Stimulated activated CD4-positive, alpha-beta T cell treated with anti-CD3 and anti-CD28 coated beads, Interleukin-2, amount 100 ng/mL, for 24 hours (primary cell): ENCODE measurements around the gene NOXO1.
A peak's percentile ranks its signal among the peaks of the same experiment; 100 is the strongest.
"Not testable (repeated sequence)": the region's sequence is repeated elsewhere in the genome, so short reads cannot be mapped to it uniquely, and the experiment has no call there.

Source experiments
- DNase-seq, 2 donors: peaks; one replicate each; pipeline ENCODE4 v3.0.0-alpha.2; 2020

NOXO1 gene

DNA sequence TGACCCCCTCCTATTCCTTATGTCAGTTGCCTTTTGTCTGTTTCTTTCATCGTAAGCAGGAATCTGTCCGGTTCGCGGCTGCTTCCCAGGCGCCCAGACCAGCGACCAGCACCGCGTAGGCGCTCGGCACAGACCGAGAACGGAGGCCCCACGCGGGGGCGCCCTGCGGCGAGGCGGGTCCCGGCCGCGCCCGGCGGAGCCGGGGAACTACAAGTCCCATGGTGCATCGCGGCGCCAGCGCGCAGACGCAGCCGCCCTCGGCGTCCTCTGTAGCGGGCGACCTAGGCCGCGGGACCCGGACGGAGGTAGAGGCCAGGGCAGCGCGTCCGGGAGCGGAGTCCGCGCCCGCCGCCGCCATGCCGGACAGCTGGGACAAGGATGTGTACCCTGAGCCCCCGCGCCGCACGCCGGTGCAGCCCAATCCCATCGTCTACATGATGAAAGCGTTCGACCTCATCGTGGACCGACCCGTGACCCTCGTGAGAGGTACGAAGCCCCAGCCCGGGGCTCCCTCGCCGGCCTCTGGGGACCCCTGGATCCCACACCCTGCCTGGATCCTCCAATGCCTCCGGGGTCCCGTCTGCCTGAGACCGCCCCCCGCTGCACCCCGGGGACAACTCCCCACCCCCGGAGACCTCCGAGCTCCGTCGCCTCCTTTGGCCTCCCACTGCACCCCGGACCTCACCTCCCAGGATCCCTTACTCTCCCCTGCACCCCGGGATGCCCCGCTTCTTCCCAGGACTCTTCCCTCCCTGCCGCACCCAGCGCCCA is 21.8 kb downstream of the NOXO1 start, which contains the start of gene NDUFB10:
TSS of gene NDUFB10 (plus strand) at position 270 of the 771 bp plus-strand sequence. CDS start at position 357, 87 bp downstream.
- DNase-seq: peak; percentile 93 to 97

DNA sequence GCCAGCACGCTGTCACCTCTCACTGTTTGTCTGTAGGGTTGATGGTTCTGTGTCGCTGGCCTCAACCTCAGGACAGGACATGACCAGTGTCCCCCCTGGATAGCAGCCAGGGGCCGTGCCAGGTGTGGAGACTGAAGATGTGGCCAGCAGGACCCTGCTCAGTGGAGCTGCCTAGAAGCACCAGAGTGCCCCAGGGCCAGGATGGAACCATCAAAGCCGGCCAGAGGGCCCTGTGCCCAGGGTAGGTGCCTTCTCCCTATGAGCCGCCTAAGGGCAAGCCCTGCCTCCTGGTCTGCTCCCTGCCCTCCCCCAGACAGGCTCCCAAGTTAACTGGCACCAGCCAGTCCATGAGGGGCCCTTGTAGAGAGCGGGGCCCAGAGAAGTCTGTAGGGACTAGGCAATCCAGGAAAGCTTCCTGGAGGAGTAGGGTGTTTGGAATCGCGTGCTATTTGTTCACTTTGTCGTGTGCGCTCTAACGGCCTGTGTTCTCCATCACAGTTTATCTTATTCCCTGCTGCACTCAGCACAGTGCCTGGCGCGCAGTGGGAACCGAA is 22.5 kb downstream of the NOXO1 start:
- no peak for DNase-seq

DNA sequence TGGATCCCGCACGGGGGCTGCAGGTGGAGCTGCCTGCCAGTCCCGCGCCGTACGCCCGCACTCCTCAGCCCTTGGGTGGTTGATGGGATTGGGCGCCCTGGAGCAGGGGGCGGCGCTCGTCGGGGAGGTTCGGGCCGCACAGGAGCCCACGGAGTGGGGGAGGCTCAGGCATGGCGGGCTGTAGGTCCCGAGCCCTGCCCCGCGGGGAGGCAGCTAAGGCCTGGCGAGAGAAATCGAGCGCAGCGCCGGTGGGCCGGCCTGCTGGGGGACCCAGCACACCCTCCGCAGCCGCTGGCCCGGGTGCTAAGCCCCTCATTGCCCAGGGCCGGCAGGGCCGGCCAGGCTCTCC is 23.2 kb downstream of the NOXO1 start:
- DNase-seq: not testable (repeated sequence)

DNA sequence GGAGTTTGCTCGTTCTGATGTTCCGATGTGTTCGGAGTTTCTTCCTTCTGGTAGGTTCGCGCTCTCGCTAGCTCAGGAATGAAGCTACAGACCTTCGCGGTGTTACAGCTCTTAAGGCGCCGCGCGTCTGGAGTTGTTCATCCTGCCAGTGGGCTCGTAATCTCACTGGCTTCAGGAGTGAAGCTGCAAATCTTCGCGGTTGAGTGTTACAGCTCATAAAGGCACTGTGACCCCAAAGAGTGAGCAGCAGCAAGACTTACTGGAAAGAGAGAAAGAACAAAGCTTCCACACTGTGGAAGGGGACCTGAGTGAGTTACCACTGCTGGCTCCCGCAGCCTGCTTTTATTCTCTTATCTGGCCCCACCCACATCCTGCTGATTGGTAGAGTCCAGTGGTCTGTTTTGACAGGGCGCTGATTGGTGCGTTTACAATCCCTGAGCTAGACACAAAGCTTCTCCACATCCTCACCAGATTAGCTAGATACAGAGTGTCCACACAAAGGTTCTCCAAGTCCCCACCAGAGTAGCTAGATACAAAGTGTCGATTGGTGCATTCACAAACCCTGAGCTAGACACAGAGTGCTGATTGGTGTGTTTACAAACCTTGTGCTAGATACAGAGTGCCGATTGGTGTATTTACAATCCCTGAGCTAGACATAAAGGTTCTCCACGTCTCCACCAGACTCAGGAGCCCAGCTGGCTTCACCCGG is 23.7 kb downstream of the NOXO1 start:
- not testable (repeated sequence) for DNase-seq

DNA sequence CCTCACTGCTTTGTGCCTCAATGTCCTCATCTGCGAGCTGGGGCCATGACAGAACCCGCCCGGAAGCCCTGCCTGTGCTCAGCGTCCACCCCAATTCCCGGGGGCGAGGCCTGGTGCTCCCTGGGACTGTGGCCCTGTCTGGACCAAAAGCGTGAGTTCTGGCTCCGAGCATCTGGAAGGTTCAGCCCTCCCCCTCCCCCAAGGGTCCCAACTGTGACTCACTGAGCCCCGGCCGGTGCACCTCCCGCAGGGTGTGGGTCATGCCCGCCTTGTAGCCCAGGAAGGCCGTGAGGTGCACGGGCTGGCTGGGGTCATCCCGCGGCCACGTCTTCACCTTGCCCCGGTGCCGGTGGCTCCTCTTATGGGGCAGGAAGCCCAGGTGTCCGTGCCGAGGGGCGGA is 27.5 kb downstream of the NOXO1 start:
- no peak for DNase-seq

DNA sequence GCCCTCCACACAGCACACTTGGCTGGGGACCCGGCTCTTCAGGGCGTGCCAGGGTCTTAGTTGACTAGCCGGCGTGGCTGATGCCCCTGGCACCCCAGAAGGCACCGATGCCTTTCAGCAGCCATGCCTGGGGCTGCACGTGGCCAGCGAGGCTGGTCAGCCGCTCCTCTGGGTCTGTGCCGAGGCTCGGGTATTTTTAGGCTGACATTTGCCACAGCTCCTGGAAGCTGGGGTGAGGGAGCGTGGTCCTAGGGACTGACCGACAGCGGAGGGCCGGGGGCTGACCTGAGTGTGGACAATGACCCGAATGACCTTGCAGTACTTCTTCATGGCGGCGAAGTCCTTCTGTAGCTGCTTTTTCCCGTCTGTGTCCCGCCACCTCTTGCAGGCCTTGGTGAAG is 30.7 kb downstream of the NOXO1 start:
- DNase-seq: no peak

DNA sequence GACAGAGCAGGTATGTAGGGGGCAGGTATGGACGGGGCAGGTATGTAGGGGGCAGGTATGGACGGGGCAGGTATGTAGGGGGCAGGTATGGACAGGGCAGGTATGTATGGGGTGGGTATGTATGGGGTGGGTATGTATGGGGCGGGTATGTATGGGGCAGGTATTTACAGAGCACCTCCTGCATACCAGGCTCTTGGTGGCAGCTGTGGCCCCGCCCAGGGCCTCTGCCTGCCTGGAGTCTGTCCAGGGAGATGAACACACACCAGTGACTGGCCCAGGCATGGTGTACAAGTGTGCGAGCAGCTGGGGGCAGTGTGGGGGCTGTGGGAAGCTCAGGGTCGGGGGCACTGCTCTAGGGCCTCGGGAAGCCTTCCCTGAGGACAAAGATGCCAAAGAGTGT is 31.2 kb downstream of the NOXO1 start:
- no peak for DNase-seq

DNA sequence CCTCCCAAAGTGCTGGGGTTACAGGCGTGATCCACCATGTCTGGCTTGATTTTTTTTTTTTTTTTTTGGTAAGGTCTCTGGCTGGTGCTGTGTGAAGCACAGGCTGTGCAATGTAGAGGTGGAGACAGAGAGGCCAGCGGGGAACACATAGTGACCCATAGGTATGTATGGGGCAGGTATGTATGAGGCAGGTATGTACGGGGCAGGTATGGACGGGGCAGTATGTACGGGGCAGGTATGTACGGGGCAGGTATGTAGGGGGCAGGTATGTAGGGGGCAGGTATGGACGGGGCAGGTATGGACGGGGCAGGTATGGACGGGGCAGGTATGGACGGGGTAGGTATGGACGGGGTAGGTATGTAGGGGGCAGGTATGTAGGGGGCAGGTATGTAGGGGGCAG is 31.8 kb downstream of the NOXO1 start:
- DNase-seq: no peak

DNA sequence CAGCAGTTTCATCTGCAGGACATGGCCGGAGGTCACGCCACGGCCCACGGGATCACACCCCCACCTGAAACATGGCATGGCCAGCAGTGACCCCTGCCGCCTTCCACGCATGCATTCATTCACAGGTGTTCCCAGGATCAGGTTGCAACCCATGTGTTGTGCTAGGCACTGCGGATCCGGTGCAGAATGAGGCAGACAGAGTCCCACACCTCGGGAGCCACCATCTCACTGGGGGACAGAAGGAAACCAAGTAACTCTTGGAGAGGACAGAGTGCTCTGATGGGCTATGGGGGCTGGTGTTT is 33.9 kb downstream of the NOXO1 start:
- no peak for DNase-seq

DNA sequence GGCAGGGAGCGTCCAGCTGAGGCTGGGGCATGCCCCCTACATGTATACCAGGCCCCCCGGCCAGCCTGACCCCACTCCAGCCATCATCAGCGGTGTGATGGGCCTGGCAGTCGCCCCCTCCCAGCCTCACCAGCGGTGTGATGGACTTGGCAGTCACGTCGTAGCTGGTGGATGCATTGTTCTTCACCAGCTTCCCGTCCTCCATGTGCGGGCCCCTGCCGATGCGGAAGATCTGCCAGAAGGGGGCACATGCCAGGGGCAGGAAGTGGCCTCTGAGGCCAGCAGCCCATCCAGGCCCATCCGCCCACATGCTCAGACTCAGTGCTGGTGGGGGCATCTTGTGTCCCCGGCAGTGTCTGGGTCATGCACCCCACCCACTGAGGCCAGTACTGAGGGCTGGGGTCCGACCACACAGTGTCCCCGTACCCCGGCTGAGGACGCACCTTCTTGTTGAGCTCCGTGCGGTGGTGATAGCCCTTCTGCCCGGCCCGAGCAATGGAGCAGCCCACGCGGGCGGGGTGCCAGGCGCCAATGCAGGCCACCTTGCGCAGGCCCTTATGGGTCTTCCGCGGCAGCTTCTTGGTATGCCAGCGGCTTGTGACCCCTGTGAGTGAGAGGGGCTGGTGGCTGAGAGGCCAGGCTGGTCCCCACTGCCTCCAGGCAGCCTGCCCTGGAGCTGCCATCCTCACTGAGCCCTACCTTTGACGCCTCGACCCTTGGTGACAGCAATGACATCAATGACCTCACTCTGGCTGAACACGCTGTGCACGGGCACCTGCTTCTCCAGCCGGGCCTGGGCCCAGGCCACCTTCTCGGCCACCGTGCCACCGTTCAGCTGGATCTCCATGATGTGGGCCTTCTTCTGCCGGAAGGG is 34.5 kb downstream of the NOXO1 start:
- DNase-seq: no peak

DNA sequence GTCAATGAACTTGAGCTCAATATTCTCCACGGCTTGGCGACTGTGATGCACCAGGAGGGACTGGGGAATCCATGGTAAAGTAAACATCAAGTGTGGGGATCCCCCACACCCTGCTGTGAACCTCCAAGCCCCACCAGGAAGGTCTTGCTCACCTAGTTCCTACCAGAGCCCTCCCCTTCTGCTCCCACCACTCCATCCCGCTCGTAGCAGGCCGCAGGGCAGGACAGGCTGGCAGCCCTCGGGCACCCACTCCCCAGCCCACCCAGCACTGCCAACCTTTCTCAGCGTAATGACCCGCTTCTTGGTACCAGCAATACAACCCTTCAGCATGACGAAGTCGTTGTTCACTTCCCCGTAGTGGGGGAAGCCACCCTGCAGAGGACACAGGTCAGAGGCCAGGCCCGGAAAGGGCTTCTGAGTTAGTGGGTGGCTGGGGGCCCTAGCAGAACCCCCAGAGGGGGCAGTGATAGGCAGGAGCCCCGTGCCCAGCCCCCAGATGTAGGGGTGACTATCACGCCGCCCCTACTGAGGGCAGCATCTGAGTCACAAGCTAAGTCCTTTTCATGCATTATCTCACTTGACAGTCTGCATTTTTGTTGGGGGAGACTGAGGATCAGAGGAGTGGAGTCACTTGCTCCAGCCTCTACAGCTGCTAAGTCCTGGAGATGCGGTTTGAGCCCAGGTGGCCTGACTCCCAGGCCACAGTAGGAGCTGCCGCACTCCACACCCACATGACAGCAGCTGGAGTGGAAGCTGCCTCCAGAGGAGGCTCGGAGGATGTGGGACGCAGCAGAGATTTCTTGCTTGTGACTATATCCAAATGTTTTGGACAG is 35.5 kb downstream of the NOXO1 start:
- no peak for DNase-seq

DNA sequence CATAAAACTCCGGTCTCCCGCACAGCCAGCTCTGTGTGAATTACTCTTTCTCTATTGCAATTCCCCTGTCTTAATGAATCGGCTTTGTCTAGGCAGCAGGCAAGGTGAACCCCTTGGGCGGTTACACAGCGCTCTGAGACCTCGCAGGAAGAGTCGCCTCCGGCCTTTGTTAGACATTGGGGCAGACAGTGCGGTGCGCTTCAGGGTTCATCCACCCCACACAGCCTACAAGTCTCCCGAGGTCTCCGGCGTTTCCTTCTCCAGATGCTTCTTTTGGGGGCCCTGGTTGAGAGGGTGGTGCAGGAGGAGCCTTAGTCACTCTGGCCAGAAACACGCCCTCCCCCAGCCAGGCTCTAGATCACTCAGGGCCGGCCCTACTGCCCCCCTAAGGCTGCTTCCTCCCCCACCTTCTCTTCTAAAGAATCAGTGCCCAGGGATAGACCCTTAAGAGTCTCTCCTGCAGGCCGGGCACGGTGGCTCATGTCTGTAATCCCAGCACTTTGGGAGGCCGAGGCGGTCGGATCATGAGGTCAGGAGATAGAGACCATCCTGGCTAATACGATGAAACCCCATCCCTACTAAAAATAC is 36.6 kb downstream of the NOXO1 start:
- no peak for DNase-seq

DNA sequence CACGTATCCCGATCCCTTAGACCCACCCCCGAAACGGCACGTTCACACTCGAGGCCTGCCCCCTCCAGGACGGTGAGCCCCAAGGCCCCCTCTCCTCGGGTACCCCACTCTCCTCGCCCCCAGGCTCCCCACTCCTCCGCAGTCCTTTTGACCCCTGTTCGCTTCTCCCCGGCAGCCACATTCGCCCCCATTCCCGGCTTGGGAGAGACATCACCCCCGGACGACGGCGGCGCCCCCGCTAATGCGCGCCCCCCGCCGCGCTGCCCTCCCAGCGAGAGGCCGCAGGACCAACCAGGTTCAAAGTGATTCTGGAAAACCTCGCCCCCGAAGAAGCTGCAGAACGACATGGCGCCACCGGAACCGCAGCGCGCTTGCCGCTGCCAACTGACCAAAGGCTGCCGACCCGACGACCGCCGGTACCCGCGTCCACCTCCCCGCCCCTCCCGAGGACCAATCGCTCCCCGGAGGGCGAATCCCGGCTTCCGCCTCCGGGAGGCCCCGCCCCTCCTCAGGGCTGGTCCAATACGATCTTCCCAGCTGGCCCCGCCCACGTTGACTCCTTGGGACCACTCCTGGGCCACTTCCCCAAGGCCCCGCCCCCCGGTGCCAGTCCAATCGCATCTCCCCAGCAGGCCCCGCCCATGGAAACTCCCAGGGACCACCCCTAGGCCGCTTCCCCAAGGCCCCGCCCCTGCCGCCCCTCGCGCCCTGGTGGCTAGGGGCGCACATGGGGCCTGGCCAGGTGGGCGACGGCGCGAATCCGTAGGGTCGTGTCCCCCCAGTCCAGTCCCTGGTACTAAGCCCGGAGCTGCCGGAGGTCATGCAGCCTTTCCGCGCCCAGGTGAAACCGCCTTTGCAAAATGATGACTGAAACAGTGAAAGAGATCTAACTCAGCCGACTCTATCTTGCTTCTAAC is 38.2 kb downstream of the NOXO1 start, which contains the start of gene MSRB1:
TSS of gene MSRB1 (minus strand) at position 390 of the 917 bp plus-strand sequence. CDS start at position 347, 43 bp downstream.
- peak; percentile 99 to 100 for DNase-seq

DNA sequence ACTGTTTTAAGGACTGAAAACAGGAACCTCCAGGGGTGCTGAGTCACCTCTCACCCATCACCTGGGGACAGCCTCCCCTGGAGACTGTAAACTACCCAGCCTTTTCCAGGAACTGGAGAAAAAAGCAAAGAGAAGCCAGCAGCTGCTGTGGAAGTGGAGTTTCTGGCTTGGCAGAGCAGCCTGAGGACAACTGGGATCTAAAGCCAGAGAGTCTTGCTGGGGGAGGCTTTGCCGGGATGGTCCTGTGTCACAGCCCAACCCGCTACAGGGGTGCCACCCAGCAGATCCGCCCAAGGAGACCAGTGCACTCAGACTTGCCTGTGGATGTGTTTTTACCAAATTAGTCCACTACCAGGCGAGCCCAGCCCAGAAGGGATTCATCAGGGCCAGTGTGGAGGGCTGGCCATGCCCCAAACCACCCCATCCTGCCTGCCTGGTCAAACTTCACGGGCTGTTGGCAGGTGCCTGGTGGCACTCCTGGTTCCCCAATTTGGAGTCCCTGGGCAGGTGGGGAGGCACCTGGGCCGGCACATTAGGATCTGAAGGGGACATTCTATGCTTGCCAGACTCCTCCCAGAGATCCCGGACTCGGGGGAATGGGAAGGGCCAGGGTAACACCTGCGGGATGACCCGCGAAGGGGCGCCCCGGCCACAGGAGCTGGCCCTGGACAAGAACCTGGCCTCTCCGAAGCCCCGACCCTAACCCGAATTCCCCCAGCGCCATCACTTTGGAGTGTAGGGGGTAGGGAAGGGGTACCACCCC is 39.0 kb downstream of the NOXO1 start:
- no peak for DNase-seq

DNA sequence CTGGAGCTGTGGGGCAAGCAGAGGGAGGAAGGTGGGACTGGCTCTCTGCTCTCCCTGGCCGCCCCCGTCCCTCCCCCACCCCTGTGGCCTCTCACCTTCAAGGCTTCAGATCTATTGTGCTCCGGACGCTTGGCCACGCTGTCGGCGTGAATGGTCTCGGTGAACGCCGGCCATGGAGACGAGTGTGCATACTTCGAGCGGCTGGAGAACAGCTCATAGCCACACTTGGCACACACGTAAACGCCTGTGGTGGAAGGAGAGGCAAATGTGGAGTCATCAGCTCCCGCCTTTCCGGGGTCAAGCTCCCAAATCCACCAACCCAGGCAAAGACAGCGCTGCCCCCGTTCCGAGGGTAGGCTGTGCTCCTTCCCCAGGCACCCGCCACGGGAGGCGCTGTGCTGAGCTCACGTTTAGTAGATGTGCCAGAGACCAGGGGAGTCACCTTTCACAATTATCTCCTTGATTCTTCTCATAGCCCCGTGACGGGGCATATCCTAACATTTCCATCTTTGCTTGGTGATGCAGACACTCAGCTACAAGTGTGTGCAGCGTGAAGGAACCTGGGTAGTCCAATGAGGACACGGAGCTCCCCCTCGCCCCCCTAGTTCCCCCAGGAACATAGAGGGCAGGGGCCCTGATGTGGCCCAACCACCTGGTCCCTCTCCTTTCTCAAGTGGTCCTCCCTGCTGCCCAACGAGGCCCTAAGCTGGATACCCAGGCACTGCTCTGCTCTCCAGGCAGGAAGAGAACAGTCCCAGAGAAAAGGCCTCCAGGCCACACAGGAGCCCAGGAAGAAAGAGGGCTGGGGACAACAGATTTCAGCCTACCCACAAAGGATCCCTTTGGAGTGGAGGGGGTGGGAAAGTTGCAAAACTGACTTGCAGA is 39.9 kb downstream of the NOXO1 start:
- no peak for DNase-seq

DNA sequence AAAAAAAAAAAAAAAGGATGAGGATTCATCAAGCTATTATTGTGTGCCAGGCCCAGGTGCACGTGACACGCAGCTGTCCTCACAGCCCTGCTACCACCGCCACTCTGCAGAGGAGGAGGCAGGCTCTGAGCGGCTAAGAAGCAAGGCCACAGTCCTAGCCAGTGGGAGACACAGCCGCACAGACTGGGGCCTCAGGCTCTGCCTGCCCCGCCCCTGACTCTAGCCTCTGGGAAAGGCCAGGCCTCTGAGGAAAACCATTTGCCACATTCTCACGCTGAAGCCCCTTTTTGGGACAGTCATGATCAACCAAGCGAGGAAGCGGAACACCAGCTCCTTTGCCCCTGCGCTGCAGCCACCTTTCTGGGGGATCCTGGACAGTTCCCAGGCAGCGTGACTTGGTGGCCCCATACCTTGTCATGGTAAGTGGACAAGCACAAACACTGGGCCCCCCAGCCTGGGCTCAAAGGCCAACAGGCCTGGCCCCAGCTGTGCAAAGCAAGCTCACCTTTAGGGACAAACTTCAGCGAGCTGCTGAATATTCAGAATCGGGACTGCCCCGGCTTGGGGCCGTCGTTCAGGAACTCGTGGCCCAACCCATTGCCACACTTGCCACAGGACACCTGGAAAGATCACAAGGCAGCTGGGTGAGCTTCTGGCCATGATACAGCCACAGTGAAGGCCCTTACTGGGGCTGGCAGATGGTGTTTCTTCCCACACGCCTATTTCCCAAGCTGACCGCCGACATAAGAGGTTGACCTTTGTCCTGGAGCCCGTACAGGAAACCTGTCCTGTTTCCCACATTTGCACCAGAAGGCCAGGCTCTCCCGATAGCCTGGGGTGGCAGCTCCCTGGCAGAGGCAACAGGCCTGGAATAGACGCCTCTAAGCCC is 40.8 kb downstream of the NOXO1 start:
- no peak for DNase-seq

DNA sequence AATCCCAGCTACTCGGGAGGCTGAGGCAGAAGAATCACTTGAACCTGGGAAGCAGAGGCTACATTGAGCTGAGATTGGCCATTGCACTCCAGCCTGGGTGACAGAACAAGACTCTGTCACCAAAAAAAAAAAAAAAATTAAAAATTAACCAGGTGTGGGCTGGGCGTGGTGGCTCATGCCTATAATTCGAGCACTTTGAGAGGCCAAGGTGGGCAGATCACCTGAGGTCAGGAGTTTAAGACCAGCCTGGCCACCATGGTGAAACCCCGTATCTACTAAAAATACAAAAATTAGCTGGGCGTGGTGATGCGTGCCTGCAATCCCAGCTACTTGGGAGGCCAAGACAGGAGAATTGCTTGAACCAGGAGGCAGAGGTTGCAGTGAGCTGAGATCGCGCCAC is 41.4 kb downstream of the NOXO1 start:
- DNase-seq: not testable (repeated sequence)

DNA sequence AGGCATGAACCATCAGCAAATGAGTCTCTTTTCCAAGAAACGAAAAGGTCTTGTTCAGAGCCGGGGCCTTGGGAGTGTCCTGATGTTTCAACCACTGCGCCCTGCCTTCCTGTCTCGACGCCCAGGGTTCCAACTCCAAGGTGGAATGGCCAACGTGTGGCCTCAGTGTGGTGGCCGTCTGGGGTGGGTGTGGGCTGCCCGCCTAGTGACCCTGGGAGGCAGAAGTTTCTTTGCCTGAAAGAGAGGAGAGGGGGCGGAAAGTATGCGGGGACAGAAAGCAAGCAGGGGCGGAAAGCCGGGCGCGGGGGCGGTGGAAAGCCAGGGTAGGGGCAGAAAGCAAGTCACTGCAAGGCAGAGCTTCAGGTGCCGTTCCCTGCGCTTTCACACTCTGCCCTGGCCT is 42.4 kb downstream of the NOXO1 start:
- DNase-seq: no peak
